ENCODE measurements around the gene HNMT. TPM values are rescaled to one million over a fixed set of nuclear protein-coding genes. Genes with fewer than 3 reads are reported as not detected.

The HNMT gene
- total and polyA plus RNA-seq, 2 of the 13 experiments (the other 11 are each of a cell fraction or from before 2014, with no cell fraction given): 279 to 309 TPM

- TF ChIP-seq ZBTB49 (CRISPR knock-in tag; IDR thresholded peaks at IDR 0.05; ENCODE audit: borderline replicate concordance) (no peak), ZNF580 (CRISPR knock-in tag; IDR thresholded peaks at IDR 0.05; ENCODE audit: borderline replicate concordance, low read depth) (0 out of 2 replicates have a peak, but pooled peaks have one; percentile 25), ZNF878 (CRISPR knock-in tag; IDR thresholded peaks at IDR 0.05) (no peak), ZBTB7A (CRISPR knock-in tag; IDR thresholded peaks at IDR 0.05) (no peak), PATZ1 (CRISPR knock-in tag; IDR thresholded peaks at IDR 0.05) (no peak), JUND (CRISPR knock-in tag; IDR thresholded peaks at IDR 0.05) (no peak), ZNF547 (CRISPR knock-in tag; IDR thresholded peaks at IDR 0.05) (no peak), ZNF780A (CRISPR knock-in tag; IDR thresholded peaks at IDR 0.05) (no peak), POLR2G (IDR thresholded peaks at IDR 0.05; ENCODE audit: low read depth, low read length) (peak; percentile 45; the same call in 1 of the 2 replicates), ZNF460 (CRISPR knock-in tag; IDR thresholded peaks at IDR 0.05; ENCODE audit: borderline replicate concordance) (no peak), AHR (CRISPR knock-in tag; IDR thresholded peaks at IDR 0.05) (no peak), ZNF446 (CRISPR knock-in tag; IDR thresholded peaks at IDR 0.05) (no peak), NFYB (CRISPR knock-in tag; IDR thresholded peaks at IDR 0.05) (no peak), MTA3 (CRISPR knock-in tag; IDR thresholded peaks at IDR 0.05) (no peak), GABPB1 (CRISPR knock-in tag; IDR thresholded peaks at IDR 0.05) (no peak; the same call in 1 of the 2 replicates), PHF21A (CRISPR knock-in tag; IDR thresholded peaks at IDR 0.05) (no peak), DNMT1 (CRISPR knock-in tag; IDR thresholded peaks at IDR 0.05) (peak; percentile 37; the same call in 1 of the 2 replicates), HES4 (CRISPR knock-in tag; IDR thresholded peaks at IDR 0.05; ENCODE audit: borderline replicate concordance) (no peak), ZBTB46 (CRISPR knock-in tag; IDR thresholded peaks at IDR 0.05; ENCODE audit: borderline replicate concordance) (no peak)
These were observed 27.9 kb downstream of the HNMT start (continued) for GRCh38 chr2:137992039-137992646.

Measured in HepG2 (cell line).